ENCODE measurements around the gene ATG10. TPM values are rescaled to one million over a fixed set of nuclear protein-coding genes. Genes with fewer than 3 reads are reported as not detected.

Gene ATG10
- total and polyA plus RNA-seq, 2 experiments from 2014 or later = 12.5 to 17.7 TPM

DNA sequence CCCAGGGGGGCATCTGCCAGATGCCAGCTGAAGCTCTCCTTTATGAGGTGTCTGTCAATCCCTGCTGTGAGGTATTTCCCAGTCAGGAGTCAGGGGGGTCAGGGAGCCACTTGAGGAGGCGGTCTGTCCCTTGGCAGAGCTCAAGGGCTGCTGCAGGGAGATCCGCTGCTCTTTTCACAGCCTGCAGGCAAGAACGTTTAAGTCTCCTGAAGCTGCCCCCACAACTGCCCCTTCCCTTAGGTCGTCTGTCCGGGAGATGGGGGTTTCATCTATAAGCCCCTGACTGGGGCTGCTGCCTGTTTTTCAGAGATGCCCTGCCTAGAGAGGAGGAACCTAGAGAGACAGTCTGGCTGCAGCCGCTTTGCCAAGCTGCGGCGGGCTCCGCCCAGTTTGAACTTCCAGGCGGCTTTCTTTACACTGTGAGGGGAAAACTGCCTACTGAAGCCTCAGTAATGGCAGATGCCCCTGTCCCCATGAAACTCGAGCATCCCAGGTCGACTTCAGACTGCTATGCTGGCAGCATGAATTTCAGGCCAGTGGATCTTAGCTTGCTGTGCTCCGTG lies 158.0 kb downstream of the ATG10 start (continued):
- TF ChIP-seq, protein P1, sequence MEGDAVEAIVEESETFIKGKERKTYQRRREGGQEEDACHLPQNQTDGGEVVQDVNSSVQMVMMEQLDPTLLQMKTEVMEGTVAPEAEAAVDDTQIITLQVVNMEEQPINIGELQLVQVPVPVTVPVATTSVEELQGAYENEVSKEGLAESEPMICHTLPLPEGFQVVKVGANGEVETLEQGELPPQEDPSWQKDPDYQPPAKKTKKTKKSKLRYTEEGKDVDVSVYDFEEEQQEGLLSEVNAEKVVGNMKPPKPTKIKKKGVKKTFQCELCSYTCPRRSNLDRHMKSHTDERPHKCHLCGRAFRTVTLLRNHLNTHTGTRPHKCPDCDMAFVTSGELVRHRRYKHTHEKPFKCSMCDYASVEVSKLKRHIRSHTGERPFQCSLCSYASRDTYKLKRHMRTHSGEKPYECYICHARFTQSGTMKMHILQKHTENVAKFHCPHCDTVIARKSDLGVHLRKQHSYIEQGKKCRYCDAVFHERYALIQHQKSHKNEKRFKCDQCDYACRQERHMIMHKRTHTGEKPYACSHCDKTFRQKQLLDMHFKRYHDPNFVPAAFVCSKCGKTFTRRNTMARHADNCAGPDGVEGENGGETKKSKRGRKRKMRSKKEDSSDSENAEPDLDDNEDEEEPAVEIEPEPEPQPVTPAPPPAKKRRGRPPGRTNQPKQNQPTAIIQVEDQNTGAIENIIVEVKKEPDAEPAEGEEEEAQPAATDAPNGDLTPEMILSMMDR (conservative IDR thresholded peaks at IDR 0.05; ENCODE audit: low read depth in 2 of 2) = no peak
- no peak for TF ChIP-seq CREB1 (CRISPR knock-in tag; IDR thresholded peaks at IDR 0.05; ENCODE audit: low read depth)
- no peak for TF ChIP-seq POLR2AphosphoS5 (IDR thresholded peaks at IDR 0.05; ENCODE audit: low read depth)
- TF ChIP-seq, protein P2, sequence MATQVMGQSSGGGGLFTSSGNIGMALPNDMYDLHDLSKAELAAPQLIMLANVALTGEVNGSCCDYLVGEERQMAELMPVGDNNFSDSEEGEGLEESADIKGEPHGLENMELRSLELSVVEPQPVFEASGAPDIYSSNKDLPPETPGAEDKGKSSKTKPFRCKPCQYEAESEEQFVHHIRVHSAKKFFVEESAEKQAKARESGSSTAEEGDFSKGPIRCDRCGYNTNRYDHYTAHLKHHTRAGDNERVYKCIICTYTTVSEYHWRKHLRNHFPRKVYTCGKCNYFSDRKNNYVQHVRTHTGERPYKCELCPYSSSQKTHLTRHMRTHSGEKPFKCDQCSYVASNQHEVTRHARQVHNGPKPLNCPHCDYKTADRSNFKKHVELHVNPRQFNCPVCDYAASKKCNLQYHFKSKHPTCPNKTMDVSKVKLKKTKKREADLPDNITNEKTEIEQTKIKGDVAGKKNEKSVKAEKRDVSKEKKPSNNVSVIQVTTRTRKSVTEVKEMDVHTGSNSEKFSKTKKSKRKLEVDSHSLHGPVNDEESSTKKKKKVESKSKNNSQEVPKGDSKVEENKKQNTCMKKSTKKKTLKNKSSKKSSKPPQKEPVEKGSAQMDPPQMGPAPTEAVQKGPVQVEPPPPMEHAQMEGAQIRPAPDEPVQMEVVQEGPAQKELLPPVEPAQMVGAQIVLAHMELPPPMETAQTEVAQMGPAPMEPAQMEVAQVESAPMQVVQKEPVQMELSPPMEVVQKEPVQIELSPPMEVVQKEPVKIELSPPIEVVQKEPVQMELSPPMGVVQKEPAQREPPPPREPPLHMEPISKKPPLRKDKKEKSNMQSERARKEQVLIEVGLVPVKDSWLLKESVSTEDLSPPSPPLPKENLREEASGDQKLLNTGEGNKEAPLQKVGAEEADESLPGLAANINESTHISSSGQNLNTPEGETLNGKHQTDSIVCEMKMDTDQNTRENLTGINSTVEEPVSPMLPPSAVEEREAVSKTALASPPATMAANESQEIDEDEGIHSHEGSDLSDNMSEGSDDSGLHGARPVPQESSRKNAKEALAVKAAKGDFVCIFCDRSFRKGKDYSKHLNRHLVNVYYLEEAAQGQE (IDR thresholded peaks at IDR 0.05; ENCODE audit: unreplicated experiment) = no peak
- no peak for TF ChIP-seq ZNF331 (CRISPR knock-in tag; IDR thresholded peaks at IDR 0.05; ENCODE audit: low read depth)

DNA sequence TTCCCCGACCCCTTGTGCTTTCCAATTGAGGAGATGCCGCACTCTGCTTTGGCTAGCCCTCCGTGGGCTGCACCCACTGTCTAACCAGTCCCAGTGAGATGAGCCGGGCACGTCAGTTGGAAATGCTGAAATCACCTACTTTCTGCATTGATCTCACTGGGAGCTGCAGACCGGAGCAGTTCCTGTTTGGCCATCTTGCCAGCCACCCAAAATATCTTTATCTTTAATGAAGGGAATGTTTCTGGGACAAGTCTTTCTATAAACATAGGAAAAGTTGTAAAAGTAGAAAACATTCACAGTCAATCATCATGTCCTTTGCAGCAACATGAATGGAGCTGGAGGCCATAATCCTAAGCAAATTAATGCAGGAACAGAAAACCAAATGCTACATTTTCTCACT lies 158.8 kb downstream of the ATG10 start:
- no peak overlapping the region for H2AFZ ChIP-seq
- no peaks in the 10 kb centered on the region for H3K9me2 ChIP-seq (ENCODE audit: insufficient read depth)
- Mint-ChIP-seq H3K4me3 (no peak overlapping the region), H3K9me3 (peaks cover 27% of the 10 kb centered on the region), H3K27me3 (ENCODE audit: insufficient read depth, low read depth, poor library complexity) (no peaks in the 10 kb centered on the region), H3K36me3 (ENCODE audit: low read depth) (peaks cover 20% of the 10 kb centered on the region), H3K27ac (no peak overlapping the region), H3K4me1 (peaks cover 4% of the 10 kb centered on the region; the same call in 2 of the 3 replicates)
- H3K4me1 ChIP-seq (ENCODE audit: insufficient read depth) = 0 out of 2 replicates have a peak, but pooled peaks cover 3% of the 10 kb centered on the region
- no peaks in the 10 kb centered on the region for H4K20me1 ChIP-seq (replicated peaks; ENCODE audit: insufficient read depth)
- no peak for ATAC-seq
- no peak overlapping the region for H3K27ac ChIP-seq (ENCODE audit: low read depth)
- TF ChIP-seq, protein P1 (conservative IDR thresholded peaks at IDR 0.05; ENCODE audit: low read depth in 2 of 2) = no peak
- TF ChIP-seq, protein P3, sequence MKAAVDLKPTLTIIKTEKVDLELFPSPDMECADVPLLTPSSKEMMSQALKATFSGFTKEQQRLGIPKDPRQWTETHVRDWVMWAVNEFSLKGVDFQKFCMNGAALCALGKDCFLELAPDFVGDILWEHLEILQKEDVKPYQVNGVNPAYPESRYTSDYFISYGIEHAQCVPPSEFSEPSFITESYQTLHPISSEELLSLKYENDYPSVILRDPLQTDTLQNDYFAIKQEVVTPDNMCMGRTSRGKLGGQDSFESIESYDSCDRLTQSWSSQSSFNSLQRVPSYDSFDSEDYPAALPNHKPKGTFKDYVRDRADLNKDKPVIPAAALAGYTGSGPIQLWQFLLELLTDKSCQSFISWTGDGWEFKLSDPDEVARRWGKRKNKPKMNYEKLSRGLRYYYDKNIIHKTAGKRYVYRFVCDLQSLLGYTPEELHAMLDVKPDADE (IDR thresholded peaks at IDR 0.05) = no peak
- H3K4me3 ChIP-seq = no peak overlapping the region
- no peaks in the 10 kb centered on the region for H3K27me3 ChIP-seq (ENCODE audit: insufficient read depth)
- no peak for DNase-seq (ENCODE audit: low spot score)
- no peak overlapping the region for H3K4me2 ChIP-seq
- H3F3A ChIP-seq (replicated peaks; ENCODE audit: low read depth) = no peaks in the 10 kb centered on the region
- H3K79me2 ChIP-seq (replicated peaks; ENCODE audit: insufficient read depth) = 0 out of 2 replicates have a peak, but pooled peaks cover 5% of the 10 kb centered on the region
- no peaks in the 10 kb centered on the region for H3K36me3 ChIP-seq (ENCODE audit: insufficient read depth)
